Vagina (tissue), 2 donors: ENCODE measurements around the gene PLEK2.

Experiments used
- CTCF ChIP-seq, 3 experiments: fragments of 450-650 bp in 2 of 3; fragments of 200-600 bp in 1 of 3; sonication (generic) in 1 of 3; IDR thresholded peaks; one replicate each; pipeline ENCODE4 v1.5.1; 2017 to 2019; ENCODE audit warnings: antibody characterized with exemption in 3 of 3, mild to moderate bottlenecking in 2 of 3, moderate library complexity in 2 of 3
- POLR2A ChIP-seq, 2 donors: fragments of 450-650 bp; IDR thresholded peaks; one replicate each; pipeline ENCODE4 v1.6.1; 2017; ENCODE audit warnings: antibody characterized with exemption in 2 of 2, mild to moderate bottlenecking in 2 of 2, moderate library complexity in 2 of 2

DNA sequence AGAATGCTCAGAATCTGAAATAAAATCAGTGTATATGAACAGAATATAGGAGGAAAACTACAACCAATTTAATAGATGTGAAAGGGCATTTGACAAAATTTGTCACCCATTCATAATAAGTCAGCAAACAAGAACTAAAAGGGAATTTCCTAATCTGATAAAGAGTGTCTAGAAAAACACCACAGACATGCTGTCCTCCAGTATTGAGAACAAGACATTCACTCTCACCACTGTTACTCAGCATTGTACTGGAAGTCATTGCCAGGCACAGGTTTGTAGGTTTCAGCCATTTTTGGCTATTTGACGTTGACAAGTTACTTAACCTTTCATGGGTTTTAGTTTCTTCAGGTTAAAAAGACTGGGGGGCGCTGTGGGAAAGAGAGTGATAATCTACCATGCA is 38.6 kb downstream of the PLEK2 start:
- TF ChIP-seq CTCF (IDR thresholded peaks at IDR 0.05) (no peak), POLR2A (IDR thresholded peaks at IDR 0.05) (no peak)
